HG02759 (cell line): ENCODE data around the gene FAM107A.
A peak's percentile ranks its signal among the peaks of the same experiment; 100 is the strongest.
"Not testable (repeated sequence)": the region's sequence is repeated elsewhere in the genome, so short reads cannot be mapped to it uniquely, and the experiment has no call there.

ENCODE experiments used
- ATAC-seq: cut with Tn5 transposase; IDR thresholded peaks from one replicate; pipeline ENCODE4 v1.9.1; 2021; ENCODE audit warnings: mild to moderate bottlenecking, moderate library complexity; ENCODE audit not compliant: unreplicated experiment

FAM107A gene

GRCh38 chr3:58537412-58538301, 39.5 kb downstream of the FAM107A start:
- ATAC-seq, result no peak

DNA sequence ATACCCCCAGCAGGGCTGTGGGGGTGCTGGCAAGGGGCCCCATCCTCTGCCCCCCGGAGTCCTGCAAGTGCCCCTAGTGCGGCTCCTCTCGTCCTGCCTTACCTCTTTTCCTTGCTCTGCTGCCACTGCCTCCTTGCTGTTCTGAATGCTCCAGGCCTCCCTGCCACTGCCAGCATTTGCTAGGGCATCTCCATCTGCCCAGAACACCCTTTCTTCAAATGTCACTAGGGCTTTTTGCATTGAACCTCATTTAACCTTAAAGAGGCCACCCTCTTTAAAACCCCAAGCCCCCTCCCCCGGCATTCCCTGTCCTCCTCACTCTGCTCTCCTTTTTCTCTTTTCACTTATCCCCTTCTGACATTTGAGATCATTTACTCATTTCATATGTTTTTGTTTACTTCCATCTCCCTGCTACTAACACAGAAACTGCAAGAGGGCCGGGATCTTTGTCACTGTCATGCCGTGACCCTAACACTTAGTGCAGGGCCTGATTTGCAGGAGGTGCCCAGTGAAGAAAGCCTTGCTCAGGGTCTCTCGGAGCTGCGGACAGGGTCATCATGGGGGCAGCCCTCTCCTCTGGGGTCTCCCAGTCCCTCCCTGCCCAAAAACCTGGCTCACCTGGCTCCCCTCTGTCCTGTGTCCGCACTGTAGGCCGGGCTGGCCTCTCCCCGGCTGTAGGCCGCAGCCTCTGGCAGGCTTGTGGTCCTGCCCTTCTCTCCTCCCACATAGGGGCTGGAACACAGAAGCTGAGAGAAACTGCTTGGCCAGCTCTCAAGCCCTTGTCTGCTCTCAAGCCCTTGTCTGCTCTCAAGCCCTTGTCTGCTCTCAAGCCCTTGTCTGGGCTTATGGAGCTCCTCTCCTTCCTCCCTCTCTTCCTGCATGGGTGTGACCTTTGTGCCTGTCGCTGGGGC, 40.4 kb downstream of the FAM107A start, which contains the start of gene ACOX2:
Gene ACOX2 (minus strand): TSS at position 690 of the 911 bp plus-strand sequence. CDS start 2,084 bp downstream, outside the sequence.
- ATAC-seq, result no peak

DNA sequence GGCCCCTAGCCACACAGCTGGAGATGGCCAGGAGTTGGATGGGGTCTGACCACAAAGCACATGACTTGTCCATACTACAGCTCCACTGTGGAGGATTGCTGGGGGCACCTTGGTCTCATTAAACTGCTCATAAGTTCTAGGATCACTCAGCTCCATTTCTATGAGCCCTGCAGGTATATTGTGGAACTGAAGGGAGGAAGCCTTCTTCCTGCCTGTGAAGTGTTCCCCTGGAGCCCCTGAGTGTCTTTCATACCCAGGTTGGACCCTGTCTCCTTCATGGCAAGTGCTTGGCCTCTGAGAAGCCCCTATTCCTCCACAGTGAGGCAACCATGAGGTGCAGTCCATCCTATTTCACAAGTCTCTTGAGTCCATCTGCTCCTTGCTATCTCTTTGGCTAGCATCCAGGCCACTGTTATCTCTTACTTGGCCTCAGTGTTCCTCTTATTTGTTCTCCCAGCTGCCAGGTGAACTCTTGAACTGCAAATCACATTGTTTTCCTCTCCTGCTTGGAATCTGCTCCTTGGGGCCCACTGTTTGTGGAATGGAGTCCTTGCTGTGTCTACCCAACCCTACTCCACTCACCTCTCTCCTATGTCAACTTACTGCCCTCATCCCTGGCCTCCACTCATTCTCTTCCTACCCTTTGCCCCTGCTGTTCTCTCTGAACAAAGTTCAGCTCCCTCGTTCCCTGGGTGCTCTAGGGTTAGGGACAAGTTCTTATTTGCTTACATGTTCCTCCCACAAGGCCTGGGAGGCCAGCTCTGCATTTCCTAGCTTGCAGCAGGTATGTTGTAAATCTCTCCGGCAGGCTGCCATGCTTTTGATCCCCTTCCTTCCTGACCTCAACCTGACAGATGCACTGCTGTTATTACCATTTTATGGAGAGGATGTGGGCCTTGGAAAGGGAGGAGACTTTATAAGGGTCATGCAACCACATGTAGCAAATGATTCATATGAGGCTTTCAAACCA, 41.4 kb downstream of the FAM107A start:
- ATAC-seq, result no peak

DNA sequence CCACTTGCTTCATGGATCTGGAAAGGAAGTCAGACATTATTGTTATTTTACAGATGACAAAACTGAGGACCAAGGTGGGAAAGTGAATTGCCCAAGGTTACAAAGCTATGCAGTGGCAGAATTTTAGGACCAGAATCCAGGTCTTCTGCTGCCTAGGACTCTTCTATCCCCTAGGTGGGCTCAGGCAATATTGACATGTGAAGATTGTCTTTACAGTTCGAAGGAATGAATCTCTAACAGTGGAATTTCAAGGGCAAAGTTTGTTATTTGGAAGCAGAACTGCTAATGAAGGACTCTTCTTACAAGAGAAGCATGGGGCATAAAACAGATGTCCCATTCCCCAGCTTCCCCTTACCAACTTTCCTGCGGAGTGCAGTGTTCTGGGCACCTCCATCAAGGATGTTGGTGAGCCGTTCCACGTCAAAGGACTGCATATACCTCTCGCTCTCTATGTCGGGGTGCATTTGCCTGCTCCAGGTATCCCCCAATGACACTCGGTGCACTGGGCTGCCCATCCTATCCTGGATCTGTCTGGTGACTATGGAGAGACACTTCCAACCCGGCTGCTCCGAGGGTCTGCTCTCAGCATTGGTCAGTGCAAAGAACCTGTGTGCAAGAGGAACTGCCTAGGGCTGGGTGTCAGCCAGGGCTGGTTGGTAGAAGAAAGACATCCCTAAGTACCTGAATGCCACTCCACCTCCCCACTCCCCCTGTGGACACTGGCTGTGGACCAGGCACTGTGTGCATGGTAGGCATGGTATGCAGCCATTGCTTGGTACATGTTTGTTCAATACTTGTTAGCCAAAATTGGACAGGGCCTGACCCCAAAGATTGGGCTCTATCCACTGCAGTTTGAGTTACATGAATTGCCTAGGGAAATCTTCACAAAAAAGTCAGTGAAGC, 42.3 kb downstream of the FAM107A start:
- ATAC-seq, result no peak

GRCh38 chr3:58532794-58533220, 44.4 kb downstream of the FAM107A start:
- ATAC-seq, result peak; percentile 95

DNA sequence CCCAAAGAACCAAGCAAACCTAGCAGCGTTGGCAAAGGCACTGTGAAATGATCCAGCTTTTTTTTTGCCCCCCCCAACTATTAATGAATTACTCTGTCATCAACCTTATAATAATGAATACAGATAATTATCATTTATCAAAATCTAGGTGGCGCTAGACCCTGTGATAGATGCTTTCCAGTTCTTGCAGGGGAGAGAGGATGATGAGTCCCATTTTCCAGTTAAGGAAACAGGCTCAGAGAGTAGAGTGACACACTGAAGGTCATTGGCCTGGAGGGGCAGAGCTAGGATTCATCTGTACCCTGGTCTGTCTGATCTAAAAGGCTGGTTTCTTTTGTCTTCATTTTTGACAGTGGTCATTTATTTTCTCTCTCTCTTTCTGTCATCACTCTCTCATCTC, 45.2 kb downstream of the FAM107A start:
- ATAC-seq, result no peak

DNA sequence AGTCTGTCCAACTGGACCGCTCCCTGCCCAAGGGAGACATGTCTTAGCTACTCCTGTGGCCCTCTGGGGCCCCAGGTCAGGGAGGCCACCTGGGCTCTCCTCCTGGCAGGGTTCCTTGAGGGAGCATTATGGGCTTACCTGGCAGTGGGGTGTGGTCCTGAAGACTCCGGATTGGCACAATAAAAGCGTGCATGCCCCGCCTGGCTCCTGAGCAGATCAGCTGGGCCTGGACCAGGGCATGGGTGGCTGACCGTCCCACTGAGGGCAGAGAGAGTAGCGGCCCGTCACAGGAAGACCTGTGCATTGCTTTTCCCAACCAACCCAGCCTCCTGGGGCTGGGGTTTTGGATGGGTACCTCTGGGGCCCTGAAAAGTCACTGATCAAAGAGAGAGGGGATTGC, 45.6 kb downstream of the FAM107A start:
- no peak for ATAC-seq

DNA sequence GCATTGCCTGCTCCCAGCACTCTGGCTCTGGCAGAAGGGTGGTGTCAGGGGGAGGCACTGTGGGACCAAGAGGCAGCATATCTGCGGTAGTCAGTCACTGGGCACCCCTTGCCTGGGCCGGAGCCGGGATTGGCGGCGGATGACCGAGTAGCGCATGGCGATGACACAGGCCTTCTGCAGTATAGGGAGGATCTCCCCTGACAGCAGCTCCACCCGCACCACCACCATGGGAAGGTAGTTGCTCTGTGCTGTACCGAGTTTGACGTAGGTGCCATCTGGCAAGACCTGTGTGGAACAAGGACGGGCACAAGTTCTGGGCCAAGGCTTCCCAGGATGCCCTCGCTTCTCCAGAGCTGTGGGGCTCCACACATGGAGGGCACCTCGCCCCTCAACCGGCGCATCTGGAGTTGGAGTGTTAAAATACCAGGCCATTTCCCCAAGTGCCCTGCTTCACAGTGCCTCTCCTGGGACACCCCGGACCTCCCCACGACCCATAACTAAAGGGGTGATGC, 46.8 kb downstream of the FAM107A start:
- no peak for ATAC-seq

DNA sequence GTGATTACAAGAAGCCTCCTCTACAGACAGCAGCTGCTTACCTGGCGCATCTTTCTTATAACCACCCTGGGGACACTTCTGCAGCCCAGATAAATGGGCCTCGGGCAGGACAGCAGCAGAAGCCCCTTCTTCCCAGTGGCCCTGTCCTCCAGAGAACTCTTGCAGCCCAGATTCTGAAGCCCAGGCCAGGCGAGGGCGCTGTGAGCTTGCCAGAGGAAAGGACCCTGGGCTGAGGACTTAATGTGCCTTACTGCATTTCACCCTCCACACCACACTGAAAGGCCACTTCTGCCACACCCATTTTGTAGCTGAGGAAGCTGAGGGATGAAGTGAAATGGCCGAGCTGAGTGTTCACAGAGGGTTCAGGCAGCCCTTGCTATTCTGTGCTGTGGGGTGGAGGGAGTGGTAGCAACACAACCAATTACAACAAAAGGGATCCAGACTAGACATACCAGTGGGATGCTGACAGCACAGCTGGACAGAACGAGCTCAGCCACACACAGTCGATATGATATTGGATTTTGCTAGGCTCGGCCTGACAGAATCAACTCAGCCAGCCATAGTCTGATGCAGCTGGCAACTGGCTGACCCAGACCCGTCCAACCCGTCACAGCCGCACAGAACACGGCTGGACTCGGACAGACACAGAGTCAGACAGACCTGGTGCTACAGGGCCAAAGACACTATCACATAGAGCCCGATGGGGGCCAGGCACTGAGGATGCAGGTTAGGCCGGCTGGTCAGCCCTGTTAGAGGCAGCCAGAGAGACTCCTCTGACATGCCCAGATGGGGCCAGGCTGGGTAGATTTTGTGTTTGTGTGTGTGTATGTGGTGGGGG, 47.5 kb downstream of the FAM107A start:
- no peak for ATAC-seq

DNA sequence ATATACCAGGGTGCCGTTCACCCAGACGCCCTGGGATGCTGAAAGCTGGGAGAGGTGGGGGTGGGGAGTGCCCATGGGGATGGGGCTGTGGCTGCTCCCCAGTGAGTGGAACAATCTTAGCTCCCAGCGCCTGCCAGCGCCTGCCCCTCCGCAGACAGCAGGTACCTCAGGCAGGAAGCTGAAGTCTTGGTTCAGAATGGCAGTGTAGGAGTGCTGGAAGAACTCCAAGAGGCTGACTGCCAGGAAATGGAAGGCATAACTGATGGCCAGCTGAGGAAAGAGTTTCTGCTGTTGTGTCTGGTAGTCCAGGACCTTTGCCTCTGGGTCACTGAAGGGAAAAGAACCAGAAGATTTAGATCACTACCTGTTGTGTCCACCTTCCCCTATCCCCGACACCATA, 48.6 kb downstream of the FAM107A start:
- ATAC-seq, result no peak

- not testable (repeated sequence) for ATAC-seq
Measured at GRCh38 chr3:58527440-58527839, 49.8 kb downstream of the FAM107A start.

DNA sequence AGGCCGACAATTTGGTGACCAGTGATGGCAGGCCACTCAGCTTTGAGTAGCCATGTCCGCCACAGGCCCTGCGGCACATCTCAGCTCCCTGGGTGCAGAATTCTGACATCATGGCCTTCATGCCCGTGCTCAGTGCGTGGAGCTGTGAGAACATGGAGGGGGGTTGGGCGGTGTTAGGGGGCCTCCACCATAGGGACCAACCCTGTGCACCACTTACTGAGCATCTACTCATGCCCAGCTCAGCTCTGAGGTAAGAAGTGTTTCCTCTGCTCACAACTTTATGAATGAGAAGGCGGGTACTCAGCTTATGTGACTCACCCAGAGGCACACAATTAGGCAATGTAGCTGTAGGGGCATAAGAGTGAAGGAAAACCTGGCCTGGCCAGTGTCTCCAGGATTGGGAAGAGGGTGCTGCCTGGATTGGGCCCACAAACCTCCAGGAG, 50.7 kb downstream of the FAM107A start:
- ATAC-seq, result no peak

DNA sequence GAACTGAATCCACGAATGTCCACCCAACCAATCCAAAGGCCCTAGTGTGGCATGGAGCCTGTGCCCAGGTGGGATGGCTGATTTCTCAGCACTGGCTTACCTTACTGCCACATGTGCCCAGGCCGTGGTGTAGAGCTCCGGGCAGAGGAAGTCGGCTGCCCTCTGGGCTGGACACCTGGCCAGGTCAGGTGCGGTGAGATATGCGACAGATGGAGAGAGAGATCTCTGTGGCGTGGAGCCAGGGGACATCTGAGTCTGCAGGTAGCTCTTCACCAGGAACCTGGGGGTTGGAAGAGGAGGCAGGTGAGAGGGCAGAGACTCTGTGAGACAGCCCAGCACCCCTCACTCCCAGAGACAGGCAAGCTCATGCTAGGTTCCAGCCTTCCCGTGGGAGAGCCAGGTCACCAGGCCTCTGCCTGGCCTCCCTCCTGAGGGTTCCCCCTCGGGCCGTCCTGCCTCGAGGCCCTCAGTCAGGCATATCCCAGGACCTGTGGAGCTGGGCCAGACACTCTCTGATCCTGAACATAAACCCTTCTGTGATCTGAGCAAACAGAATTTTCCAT, 52.8 kb downstream of the FAM107A start:
- ATAC-seq, result no peak

- ATAC-seq, result no peak
Measured at GRCh38 chr3:58522759-58523425, 54.3 kb downstream of the FAM107A start.

DNA sequence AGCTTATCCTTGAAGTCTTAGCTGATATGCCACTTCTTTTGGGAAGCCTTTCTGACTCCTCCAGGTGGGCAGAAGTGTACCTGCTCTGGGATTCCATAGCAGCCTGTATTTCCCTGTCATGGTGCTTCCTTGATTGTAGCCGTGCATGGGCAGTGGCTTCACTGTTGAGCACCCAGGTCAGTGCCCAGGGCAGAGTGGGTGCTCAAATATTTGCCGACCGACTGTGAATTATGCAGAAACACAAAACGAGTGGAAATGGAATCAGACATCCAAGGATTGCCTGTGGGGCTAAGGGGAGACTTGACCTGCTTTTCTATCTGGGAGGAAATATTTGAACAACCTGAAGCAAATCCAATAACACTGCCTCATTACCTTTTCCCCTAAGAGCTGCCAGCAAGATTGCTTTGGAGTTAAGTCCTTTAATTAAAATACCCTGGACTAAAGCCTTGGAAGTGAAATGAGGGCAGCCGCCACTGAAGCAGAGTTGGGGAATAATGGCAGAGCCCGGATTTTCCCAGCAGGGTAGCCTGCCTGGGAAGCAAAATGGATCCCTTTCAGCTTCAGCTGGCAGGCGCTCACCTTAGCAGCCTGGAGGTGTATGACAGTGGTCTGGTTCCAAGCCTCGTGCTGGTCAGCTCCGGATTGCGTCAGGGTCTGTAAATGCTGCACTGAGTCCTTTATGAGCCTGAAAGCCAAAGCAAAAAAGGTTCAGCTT, 55.1 kb downstream of the FAM107A start:
- no peak for ATAC-seq

- no peak for ATAC-seq
Measured at GRCh38 chr3:58521336-58521670, 55.9 kb downstream of the FAM107A start.
